ENCODE measurements around the gene KCNIP3. TPM values are rescaled to one million over a fixed set of nuclear protein-coding genes. Genes with fewer than 3 reads are reported as not detected.
A peak's percentile ranks its signal among the peaks of the same experiment; 100 is the strongest.

KCNIP3 gene
- total RNA-seq, 2 donors from 2014 or later: 1.6 to 2.9 TPM

- Histone ChIP-seq H3K4me3 (no peak overlapping the region), H3K27me3 (no peaks in the 10 kb centered on the region), H3K4me1 (no peaks in the 10 kb centered on the region), H3K9me3 (no peaks in the 10 kb centered on the region), H3K27ac (no peak overlapping the region), H3K36me3 (replicated peaks in 1 of 2; ENCODE audit: insufficient read depth in 1 of 2, low read depth in 2 of 2) (no peaks in the 10 kb centered on the region)
- ATAC-seq (no peak), DNase-seq (no peak)
- 54 to 56% methylated on average over 6 of the region's 6 CpGs for WGBS, 2 donors
- no peak for TF ChIP-seq POLR2A (IDR thresholded peaks at IDR 0.05)
- no peak for TF ChIP-seq CTCF (IDR thresholded peaks at IDR 0.05)
- intact Hi-C loops (cut with DNase I): no loop called here
These were observed 32.5 kb upstream of the KCNIP3 start for GRCh38 chr2:95264624-95265023.

- no peak for TF ChIP-seq CTCF (IDR thresholded peaks at IDR 0.05)
- no peak for TF ChIP-seq POLR2A (IDR thresholded peaks at IDR 0.05)
- ATAC-seq (no peak), DNase-seq (peak in 1 of 4 donors; percentile 6)
- WGBS, 2 donors: 85 to 88% methylated on average over 4 of the region's 4 CpGs
- Histone ChIP-seq H3K36me3 (replicated peaks in 1 of 2; ENCODE audit: insufficient read depth in 1 of 2, low read depth in 2 of 2) (no peaks in the 10 kb centered on the region), H3K4me1 (no peaks in the 10 kb centered on the region), H3K27me3 (no peaks in the 10 kb centered on the region), H3K4me3 (no peak overlapping the region), H3K9me3 (no peaks in the 10 kb centered on the region), H3K27ac (no peak overlapping the region)
- intact Hi-C loops (cut with DNase I): no loop called here
These were observed 32.0 kb upstream of the KCNIP3 start for GRCh38 chr2:95265182-95265581.

- Histone ChIP-seq H3K27ac (no peak overlapping the region), H3K36me3 (replicated peaks in 1 of 2; ENCODE audit: insufficient read depth in 1 of 2, low read depth in 2 of 2) (no peaks in the 10 kb centered on the region), H3K27me3 (no peaks in the 10 kb centered on the region), H3K9me3 (no peaks in the 10 kb centered on the region), H3K4me1 (no peaks in the 10 kb centered on the region), H3K4me3 (no peak overlapping the region)
- WGBS, 2 donors: 76 to 78% methylated on average over 10 of the region's 10 CpGs
- intact Hi-C loops (cut with DNase I): no loop called here
- TF ChIP-seq CTCF (IDR thresholded peaks at IDR 0.05) (no peak), POLR2A (IDR thresholded peaks at IDR 0.05) (no peak)
- no peak for DNase-seq
- no peak for ATAC-seq
These were observed 30.2 kb upstream of the KCNIP3 start for GRCh38 chr2:95266781-95267430.

- WGBS, 2 donors: 77 to 88% methylated on average over 11 of the region's 11 CpGs
- no peak for ATAC-seq
- intact Hi-C loops (cut with DNase I): no loop called here
- no peaks in the 10 kb centered on the region for H3K4me1 ChIP-seq
- no peaks in the 10 kb centered on the region for H3K9me3 ChIP-seq
- TF ChIP-seq POLR2A (IDR thresholded peaks at IDR 0.05) (no peak), CTCF (IDR thresholded peaks at IDR 0.05) (no peak)
- peak in 2 of 4 donors; percentile 2 to 10 for DNase-seq
- H3K4me3 ChIP-seq: no peak overlapping the region
- no peaks in the 10 kb centered on the region for H3K27me3 ChIP-seq
- no peak overlapping the region for H3K27ac ChIP-seq
- H3K36me3 ChIP-seq (replicated peaks in 1 of 2; ENCODE audit: insufficient read depth in 1 of 2, low read depth in 2 of 2): no peaks in the 10 kb centered on the region
These were observed 29.5 kb upstream of the KCNIP3 start for GRCh38 chr2:95267458-95268210.

All from body of pancreas (tissue), 4 donors.